AG09309 (cell line): ENCODE results near the gene VPREB3.

Experiments used
- DNase-seq: peaks from one replicate; pipeline ENCODE4 v3.0.0-alpha.2; 2010; ENCODE audit warnings: low read depth
- H3K4me3 ChIP-seq: 2 replicates; pipeline ENCODE4 v1.5.1; 2011; ENCODE audit warnings: mild to moderate bottlenecking, low read depth, low read length, moderate library complexity; ENCODE audit not compliant: control insufficient read depth
- CTCF ChIP-seq: IDR thresholded peaks from 2 replicates; pipeline ENCODE4 v1.5.1; 2011; ENCODE audit warnings: mild to moderate bottlenecking, low read depth, low read length, inconsistent platforms; ENCODE audit not compliant: insufficient read depth, control insufficient read depth; ENCODE audit errors: missing control alignments

The VPREB3 gene

GRCh38 chr22:23777776-23778576 is 23.8 kb upstream of the VPREB3 start:
- H3K4me3 ChIP-seq, result no peak overlapping the region
- no peak for DNase-seq
- TF ChIP-seq CTCF, result no peak

GRCh38 chr22:23775779-23776375 is 21.7 kb upstream of the VPREB3 start:
- DNase-seq, result no peak
- no peak for TF ChIP-seq CTCF
- no peak overlapping the region for H3K4me3 ChIP-seq

- no peak for TF ChIP-seq CTCF
- H3K4me3 ChIP-seq, result no peak overlapping the region
- no peak for DNase-seq
Measured at GRCh38 chr22:23774922-23775436, 20.8 kb upstream of the VPREB3 start.

- no peak for TF ChIP-seq CTCF
- DNase-seq, result no peak
- no peak overlapping the region for H3K4me3 ChIP-seq
Measured at GRCh38 chr22:23774114-23774921, 20.1 kb upstream of the VPREB3 start.

- H3K4me3 ChIP-seq, result peak overlapping the region; percentile 36
- DNase-seq, result no peak
- no peak for TF ChIP-seq CTCF
Measured at GRCh38 chr22:23773483-23774113, 19.4 kb upstream of the VPREB3 start.
